ENCODE data around the gene CD3G. TPM values are rescaled to one million over a fixed set of nuclear protein-coding genes. Genes with fewer than 3 reads are reported as not detected.

CD3G gene
- total RNA-seq, 2 experiments from 2014 or later = 103 to 106 TPM

DNA sequence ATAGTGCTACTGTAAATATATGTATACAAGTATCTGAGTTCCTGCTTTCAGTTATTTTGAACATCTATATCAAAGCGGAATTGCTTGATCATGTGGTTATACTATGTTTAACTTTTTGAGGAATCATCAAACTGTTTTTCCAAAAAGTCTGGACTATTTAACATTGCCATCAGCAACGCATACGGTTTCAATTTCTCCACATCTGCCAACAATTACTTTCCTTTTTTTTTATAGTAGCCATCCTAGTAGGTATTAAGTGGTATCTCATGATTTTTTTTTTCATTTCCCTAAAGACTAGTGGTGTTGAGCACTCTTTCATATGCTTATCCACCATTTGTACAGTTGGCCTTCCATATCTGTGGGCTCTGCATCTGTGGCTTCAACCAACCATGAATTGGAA lies 13.9 kb downstream of the CD3G start:
- peak overlapping the region; percentile 34 for H3K27ac Mint-ChIP-seq
- H3K9me3 Mint-ChIP-seq = no peaks in the 10 kb centered on the region

GRCh38 chr11:118359295-118359958 lies 15.3 kb downstream of the CD3G start, which contains the start of gene UBE4A:
Gene UBE4A, plus strand, starts transcription at chr11:118359600. Its CDS starts 5,481 bp downstream, at chr11:118365081.
- intact Hi-C loops (cut with micrococcal nuclease) = loop anchor here (1.0 to 10.0 kb wide), 6 partner anchors 17 to 214 kb away; partner anchors contain the start of genes ARCN1, ATP5MG, CD3D and KMT2A
- Mint-ChIP-seq H3K27me3 (ENCODE audit: low read depth) (no peaks in the 10 kb centered on the region), H3K9me3 (no peaks in the 10 kb centered on the region), H3K4me1 (ENCODE audit: low read depth) (peaks cover 52% of the 10 kb centered on the region), H3K4me3 (peak within 1 kb of the TSS; percentile 99), H3K27ac (peak within 1 kb of the TSS; percentile 91), H3K36me3 (ENCODE audit: low read depth) (peaks cover 6% of the 10 kb centered on the region)
- CTCF ChIA-PET = interaction anchor here (0.6 to 1.2 kb wide), 5 partner anchors 19 to 161 kb away, joined by 3 to 5 read pairs (median 4); no protein-coding TSS in a partner anchor
- peak; percentile 100 for DNase-seq

More for the DNA sequence above, 13.9 kb downstream of the CD3G start:
- H3K36me3 Mint-ChIP-seq (ENCODE audit: low read depth) = peaks cover 5% of the 10 kb centered on the region
- peaks cover 46% of the 10 kb centered on the region for H3K4me1 Mint-ChIP-seq (ENCODE audit: low read depth)
- intact Hi-C loops (cut with micrococcal nuclease) = loop anchor here (2.0 to 10.0 kb wide), 2 partner anchors 103 to 215 kb away; partner anchors contain the start of genes ARCN1 and MPZL3
- CTCF ChIA-PET = no interaction called here
- DNase-seq = no peak
- no peaks in the 10 kb centered on the region for H3K27me3 Mint-ChIP-seq (ENCODE audit: low read depth)
- H3K4me3 Mint-ChIP-seq = no peak overlapping the region

GRCh38 chr11:118364956-118365615 lies 20.9 kb downstream of the CD3G start:
- DNase-seq = no peak
- intact Hi-C loops (cut with micrococcal nuclease) = no loop called here

GRCh38 chr11:118366287-118366686 lies 22.1 kb downstream of the CD3G start:
- CTCF ChIA-PET = interaction anchor here (1.6 kb wide), 1 partner anchor 14 kb away, joined by 4 read pairs; no protein-coding TSS in a partner anchor
- Mint-ChIP-seq H3K4me3 (no peak overlapping the region), H3K36me3 (ENCODE audit: low read depth) (peaks cover 37% of the 10 kb centered on the region), H3K9me3 (no peaks in the 10 kb centered on the region), H3K27me3 (ENCODE audit: low read depth) (no peaks in the 10 kb centered on the region), H3K27ac (no peak overlapping the region), H3K4me1 (ENCODE audit: low read depth) (peaks cover 29% of the 10 kb centered on the region)
- no peak for DNase-seq
- intact Hi-C loops (cut with micrococcal nuclease) = no loop called here

More at GRCh38 chr11:118364956-118365615, 20.9 kb downstream of the CD3G start:
- Mint-ChIP-seq H3K4me3 (no peak overlapping the region), H3K36me3 (ENCODE audit: low read depth) (peaks cover 28% of the 10 kb centered on the region), H3K27me3 (ENCODE audit: low read depth) (no peaks in the 10 kb centered on the region), H3K4me1 (ENCODE audit: low read depth) (peaks cover 39% of the 10 kb centered on the region), H3K9me3 (no peaks in the 10 kb centered on the region), H3K27ac (no peak overlapping the region)
- CTCF ChIA-PET = interaction anchor here (0.8 to 1.6 kb wide), 5 partner anchors 15 to 194 kb away, joined by 3 to 7 read pairs (median 4); no protein-coding TSS in a partner anchor

- Mint-ChIP-seq H3K9me3 (no peaks in the 10 kb centered on the region), H3K27ac (no peak overlapping the region), H3K36me3 (ENCODE audit: low read depth) (peaks cover 54% of the 10 kb centered on the region), H3K4me1 (ENCODE audit: low read depth) (peaks cover 2% of the 10 kb centered on the region), H3K27me3 (ENCODE audit: low read depth) (no peaks in the 10 kb centered on the region), H3K4me3 (no peak overlapping the region)
- no peak for DNase-seq
- CTCF ChIA-PET = no interaction called here
- intact Hi-C loops (cut with micrococcal nuclease) = no loop called here
These were observed 26.6 kb downstream of the CD3G start for GRCh38 chr11:118370774-118371173.

GRCh38 chr11:118373263-118373662 lies 29.1 kb downstream of the CD3G start:
- DNase-seq = no peak
- intact Hi-C loops (cut with micrococcal nuclease) = no loop called here
- CTCF ChIA-PET = interaction anchor here (0.6 to 1.5 kb wide), 4 partner anchors 114 to 201 kb away, joined by 3 read pairs; no protein-coding TSS in a partner anchor
- Mint-ChIP-seq H3K27ac (no peak overlapping the region), H3K36me3 (ENCODE audit: low read depth) (peaks cover 46% of the 10 kb centered on the region), H3K9me3 (no peaks in the 10 kb centered on the region), H3K4me1 (ENCODE audit: low read depth) (peaks cover 7% of the 10 kb centered on the region), H3K4me3 (no peak overlapping the region), H3K27me3 (ENCODE audit: low read depth) (no peaks in the 10 kb centered on the region)

DNA sequence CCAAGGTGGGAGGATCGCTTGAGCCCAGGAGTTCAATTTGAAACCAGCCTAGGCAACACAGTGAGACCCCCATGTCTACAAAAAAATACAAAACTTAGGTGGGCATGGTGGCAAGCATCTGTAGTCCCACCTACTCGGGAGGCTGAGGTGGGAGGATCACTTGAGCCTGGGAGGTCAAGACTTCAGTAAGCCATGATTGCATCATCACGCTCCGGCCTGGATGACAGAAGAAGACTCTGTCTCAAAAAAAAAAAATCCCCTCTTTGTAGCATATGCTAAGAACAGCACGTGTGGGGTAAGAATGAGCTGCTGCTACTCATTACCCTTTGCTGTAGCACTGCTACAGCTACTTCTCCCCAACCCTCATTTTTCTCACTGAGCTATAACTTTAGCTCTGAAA lies 29.7 kb downstream of the CD3G start:
- H3K36me3 Mint-ChIP-seq (ENCODE audit: low read depth) = peaks cover 41% of the 10 kb centered on the region
- DNase-seq = no peak
- intact Hi-C loops (cut with micrococcal nuclease) = no loop called here
- no peak overlapping the region for H3K27ac Mint-ChIP-seq
- H3K27me3 Mint-ChIP-seq (ENCODE audit: low read depth) = no peaks in the 10 kb centered on the region
- H3K9me3 Mint-ChIP-seq = no peaks in the 10 kb centered on the region
- H3K4me3 Mint-ChIP-seq = no peak overlapping the region
- CTCF ChIA-PET = interaction anchor here (0.5 to 1.5 kb wide), 3 partner anchors 44 to 189 kb away, joined by 3 read pairs; no protein-coding TSS in a partner anchor
- H3K4me1 Mint-ChIP-seq (ENCODE audit: low read depth) = peaks cover 7% of the 10 kb centered on the region

DNA sequence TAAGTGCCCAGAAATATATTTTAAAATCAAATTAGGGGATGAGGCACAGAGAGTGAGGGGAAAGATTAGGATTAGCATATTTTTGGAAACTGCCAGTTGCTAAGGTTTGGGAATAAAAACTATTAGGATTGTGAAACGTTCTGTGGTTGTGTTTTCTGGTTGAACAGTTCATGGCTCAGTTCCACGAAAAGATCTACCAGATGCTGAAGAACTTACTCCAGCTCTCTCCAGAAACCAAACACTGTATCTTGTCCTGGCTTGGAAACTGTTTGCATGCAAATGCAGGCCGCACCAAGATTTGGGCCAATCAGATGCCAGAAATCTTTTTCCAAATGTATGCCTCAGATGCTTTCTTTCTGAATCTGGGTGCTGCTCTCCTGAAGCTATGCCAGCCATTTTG lies 30.6 kb downstream of the CD3G start:
- CTCF ChIA-PET = interaction anchor here (0.7 to 1.5 kb wide), 4 partner anchors 57 to 112 kb away, joined by 3 to 5 read pairs (median 3); no protein-coding TSS in a partner anchor
- intact Hi-C loops (cut with micrococcal nuclease) = no loop called here
- H3K27ac Mint-ChIP-seq = no peak overlapping the region

DNA sequence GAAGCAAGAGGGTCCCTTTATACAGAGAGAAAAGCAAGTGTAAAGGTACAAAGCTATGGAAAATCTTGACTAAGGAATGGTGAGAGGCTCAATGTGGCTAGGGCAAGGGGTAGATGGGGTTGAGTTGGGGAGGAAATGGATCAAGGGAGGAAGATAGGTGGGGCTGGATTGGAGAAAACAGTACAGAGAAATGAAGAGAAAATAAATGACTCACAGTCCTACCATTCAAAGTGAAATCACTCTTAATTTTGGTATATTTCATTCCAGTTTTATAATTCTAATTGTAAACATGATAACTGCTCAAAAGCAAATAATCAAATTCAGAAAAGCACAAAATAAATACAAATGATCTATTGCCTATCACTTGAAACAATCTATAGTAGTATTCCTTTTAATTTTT lies 31.8 kb downstream of the CD3G start:
- H3K9me3 Mint-ChIP-seq = no peaks in the 10 kb centered on the region
- intact Hi-C loops (cut with micrococcal nuclease) = no loop called here
- peaks cover 7% of the 10 kb centered on the region for H3K4me1 Mint-ChIP-seq (ENCODE audit: low read depth)
- H3K27me3 Mint-ChIP-seq (ENCODE audit: low read depth) = no peaks in the 10 kb centered on the region
- H3K4me3 Mint-ChIP-seq = no peak overlapping the region
- peak overlapping the region; percentile 29 for H3K27ac Mint-ChIP-seq
- H3K36me3 Mint-ChIP-seq (ENCODE audit: low read depth) = peaks cover 30% of the 10 kb centered on the region
- no peak for DNase-seq
- CTCF ChIA-PET = interaction anchor here (0.6 to 1.2 kb wide), 3 partner anchors 55 to 206 kb away, joined by 3 to 5 read pairs (median 4); no protein-coding TSS in a partner anchor

More for the DNA sequence above, 30.6 kb downstream of the CD3G start:
- no peak for DNase-seq
- no peaks in the 10 kb centered on the region for H3K9me3 Mint-ChIP-seq
- peaks cover 7% of the 10 kb centered on the region for H3K4me1 Mint-ChIP-seq (ENCODE audit: low read depth)
- H3K36me3 Mint-ChIP-seq (ENCODE audit: low read depth) = peaks cover 36% of the 10 kb centered on the region
- H3K4me3 Mint-ChIP-seq = no peak overlapping the region
- H3K27me3 Mint-ChIP-seq (ENCODE audit: low read depth) = no peaks in the 10 kb centered on the region

DNA sequence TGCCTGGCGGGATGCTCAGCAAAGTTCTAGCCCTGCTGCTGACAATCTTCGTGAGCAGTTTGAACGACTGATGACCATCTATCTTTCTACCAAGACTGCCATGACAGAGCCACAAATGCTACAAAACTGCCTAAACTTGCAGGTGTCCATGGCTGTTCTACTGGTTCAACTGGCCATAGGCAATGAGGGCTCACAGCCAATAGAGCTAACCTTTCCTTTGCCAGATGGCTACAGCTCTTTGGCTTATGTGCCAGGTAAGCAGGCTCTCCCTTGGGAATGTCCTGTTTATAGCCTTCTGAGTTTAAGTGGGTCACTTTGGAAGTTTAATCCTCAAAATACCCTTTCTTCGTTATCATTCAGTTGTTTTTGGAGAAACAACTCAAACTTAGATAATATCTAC lies 35.4 kb downstream of the CD3G start:
- DNase-seq = no peak
- H3K27ac Mint-ChIP-seq = no peak overlapping the region
- H3K4me1 Mint-ChIP-seq (ENCODE audit: low read depth) = peaks cover 7% of the 10 kb centered on the region
- H3K9me3 Mint-ChIP-seq = no peaks in the 10 kb centered on the region
- no peaks in the 10 kb centered on the region for H3K27me3 Mint-ChIP-seq (ENCODE audit: low read depth)
- H3K4me3 Mint-ChIP-seq = no peak overlapping the region
- intact Hi-C loops (cut with micrococcal nuclease) = no loop called here
- CTCF ChIA-PET = interaction anchor here (0.5 to 3.0 kb wide), 8 partner anchors 11 to 223 kb away, joined by 3 to 11 read pairs (median 4); no protein-coding TSS in a partner anchor
- peaks cover 21% of the 10 kb centered on the region for H3K36me3 Mint-ChIP-seq (ENCODE audit: low read depth)

- Mint-ChIP-seq H3K27me3 (ENCODE audit: low read depth) (no peaks in the 10 kb centered on the region), H3K9me3 (no peaks in the 10 kb centered on the region), H3K27ac (no peak overlapping the region), H3K36me3 (ENCODE audit: low read depth) (peaks cover 24% of the 10 kb centered on the region), H3K4me3 (no peak overlapping the region), H3K4me1 (ENCODE audit: low read depth) (peaks cover 7% of the 10 kb centered on the region)
- intact Hi-C loops (cut with micrococcal nuclease) = no loop called here
- no peak for DNase-seq
- CTCF ChIA-PET = interaction anchor here (0.9 to 3.0 kb wide), 4 partner anchors 15 to 209 kb away, joined by 3 to 11 read pairs (median 4); no protein-coding TSS in a partner anchor
These were observed 36.4 kb downstream of the CD3G start for GRCh38 chr11:118380571-118380970.

- intact Hi-C loops (cut with micrococcal nuclease) = no loop called here
These were observed 38.8 kb downstream of the CD3G start for GRCh38 chr11:118382954-118383353.

More at GRCh38 chr11:118382954-118383353, 38.8 kb downstream of the CD3G start:
- H3K9me3 Mint-ChIP-seq = no peaks in the 10 kb centered on the region
- no peak for DNase-seq
- no peak overlapping the region for H3K4me3 Mint-ChIP-seq
- peaks cover 39% of the 10 kb centered on the region for H3K36me3 Mint-ChIP-seq (ENCODE audit: low read depth)
- H3K27ac Mint-ChIP-seq = no peak overlapping the region
- no peaks in the 10 kb centered on the region for H3K27me3 Mint-ChIP-seq (ENCODE audit: low read depth)
- CTCF ChIA-PET = interaction anchor here (1.3 to 1.6 kb wide), 2 partner anchors 15 to 107 kb away, joined by 3 read pairs; no protein-coding TSS in a partner anchor
- no peaks in the 10 kb centered on the region for H3K4me1 Mint-ChIP-seq (ENCODE audit: low read depth)
